Right lobe of liver (tissue), 4 donors: Measurements from ENCODE around the gene AP5Z1.

Experiments
- POLR2A ChIP-seq: fragments of 450-650 bp; IDR thresholded peaks from one replicate; pipeline ENCODE4 v1.6.1; 2017; ENCODE audit warnings: antibody characterized with exemption, mild to moderate bottlenecking
- TF ChIP-seq, protein P1 (sequence below), 4 donors: fragments of 200-600 bp in 3 of 4; fragments of 450-650 bp in 1 of 4; IDR thresholded peaks; one replicate each; pipeline versions ENCODE4 v1.5.1 to v1.8.0; 2016 to 2022; ENCODE audit warnings: antibody characterized with exemption in 4 of 4, mild to moderate bottlenecking in 2 of 4
- donor health status: DM: no; HTN: no; CAD: no.
- donor health status: DM: no; HTN: no; CAD: no.
- donor health status: DM: no; HTN: yes; CAD: no.

DNA sequence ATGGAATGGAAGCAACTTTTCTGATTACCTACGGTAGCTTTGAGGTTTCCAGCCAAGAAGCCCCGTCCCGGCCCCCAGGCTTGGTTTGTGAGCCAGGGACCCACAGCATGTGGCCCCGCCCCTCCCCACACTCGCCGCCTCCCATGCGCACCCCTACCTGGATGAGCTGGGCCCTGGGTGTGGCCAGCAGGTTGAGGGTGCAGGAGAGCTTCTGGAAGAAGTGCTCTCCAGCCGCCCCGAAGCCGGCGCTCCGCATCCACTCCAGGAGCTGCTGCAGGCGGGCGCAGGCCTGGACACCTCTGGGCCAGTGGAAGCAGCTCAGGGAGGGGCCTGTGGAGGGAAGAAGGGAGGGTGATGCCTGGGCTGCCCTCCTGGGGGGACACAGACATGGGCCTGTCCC is 39.7 kb downstream of the AP5Z1 start:
- no peak for TF ChIP-seq POLR2A
- TF ChIP-seq, protein P1, sequence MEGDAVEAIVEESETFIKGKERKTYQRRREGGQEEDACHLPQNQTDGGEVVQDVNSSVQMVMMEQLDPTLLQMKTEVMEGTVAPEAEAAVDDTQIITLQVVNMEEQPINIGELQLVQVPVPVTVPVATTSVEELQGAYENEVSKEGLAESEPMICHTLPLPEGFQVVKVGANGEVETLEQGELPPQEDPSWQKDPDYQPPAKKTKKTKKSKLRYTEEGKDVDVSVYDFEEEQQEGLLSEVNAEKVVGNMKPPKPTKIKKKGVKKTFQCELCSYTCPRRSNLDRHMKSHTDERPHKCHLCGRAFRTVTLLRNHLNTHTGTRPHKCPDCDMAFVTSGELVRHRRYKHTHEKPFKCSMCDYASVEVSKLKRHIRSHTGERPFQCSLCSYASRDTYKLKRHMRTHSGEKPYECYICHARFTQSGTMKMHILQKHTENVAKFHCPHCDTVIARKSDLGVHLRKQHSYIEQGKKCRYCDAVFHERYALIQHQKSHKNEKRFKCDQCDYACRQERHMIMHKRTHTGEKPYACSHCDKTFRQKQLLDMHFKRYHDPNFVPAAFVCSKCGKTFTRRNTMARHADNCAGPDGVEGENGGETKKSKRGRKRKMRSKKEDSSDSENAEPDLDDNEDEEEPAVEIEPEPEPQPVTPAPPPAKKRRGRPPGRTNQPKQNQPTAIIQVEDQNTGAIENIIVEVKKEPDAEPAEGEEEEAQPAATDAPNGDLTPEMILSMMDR (IDR thresholded peaks at IDR 0.05) = no peak
